H9 (cell line): ENCODE results near the gene GUCY1A1. TPM values are rescaled to one million over a fixed set of nuclear protein-coding genes. Genes with fewer than 3 reads are reported as not detected.

Source experiments
- DNase-seq: peaks from one replicate; pipeline ENCODE4 v3.0.0-alpha.2; 2017
- H2AFZ ChIP-seq: one replicate; pipeline ENCODE4 v1.6.1; 2013; ENCODE audit warnings: mild to moderate bottlenecking, low read length, control low read depth, moderate library complexity
- H2AK5ac ChIP-seq: 2 replicates; pipeline ENCODE4 v1.6.1; 2013; ENCODE audit warnings: low read length, control low read depth, mixed read lengths; ENCODE audit not compliant: insufficient read length
- H2BK120ac ChIP-seq: one replicate; pipeline ENCODE4 v1.6.1; 2013; ENCODE audit warnings: low read depth, mild to moderate bottlenecking, low read length, control low read depth, inconsistent platforms; ENCODE audit not compliant: poor library complexity, severe bottlenecking
- H2BK12ac ChIP-seq: 2 replicates; pipeline ENCODE4 v1.6.1; 2013; ENCODE audit warnings: low read length, control low read depth, mixed read lengths, low read depth; ENCODE audit not compliant: insufficient read length
- H2BK15ac ChIP-seq: 2 replicates; pipeline ENCODE4 v1.6.1; 2013; ENCODE audit warnings: low read depth, low read length, control low read depth
- H2BK20ac ChIP-seq: one replicate; pipeline ENCODE4 v1.6.1; 2013; ENCODE audit warnings: low read depth, mild to moderate bottlenecking, low read length, control low read depth, inconsistent platforms; ENCODE audit not compliant: poor library complexity, severe bottlenecking
- H2BK5ac ChIP-seq: 2 replicates; pipeline ENCODE4 v1.6.1; 2013; ENCODE audit warnings: low read length, control low read depth, mixed read lengths; ENCODE audit not compliant: insufficient read length
- H3K14ac ChIP-seq: 2 replicates; pipeline ENCODE4 v1.6.1; 2013; ENCODE audit warnings: low read length, control low read depth; ENCODE audit not compliant: insufficient read depth
- H3K18ac ChIP-seq: 2 replicates; pipeline ENCODE4 v1.6.1; 2013; ENCODE audit warnings: low read depth, mild to moderate bottlenecking, mixed read lengths, low read length, control low read depth; ENCODE audit not compliant: insufficient read length
- H3K23ac ChIP-seq: 2 replicates; pipeline ENCODE4 v1.6.1; 2013; ENCODE audit warnings: low read length, control low read depth, mixed read lengths, low read depth; ENCODE audit not compliant: insufficient read length
- H3K23me2 ChIP-seq: 2 replicates; pipeline ENCODE4 v1.6.1; 2013; ENCODE audit warnings: low read depth, mild to moderate bottlenecking, mixed read lengths, low read length, control low read depth; ENCODE audit not compliant: insufficient read length, poor library complexity, severe bottlenecking
- H3K27ac ChIP-seq: 2 replicates; pipeline ENCODE4 v1.5.1; 2013; ENCODE audit warnings: low read length, control low read depth, mixed read lengths, low read depth; ENCODE audit not compliant: insufficient read length
- H3K27me3 ChIP-seq: 2 replicates; pipeline ENCODE4 v1.6.1; 2013; ENCODE audit warnings: low read length, control low read depth, inconsistent platforms; ENCODE audit not compliant: insufficient read depth
- H3K4ac ChIP-seq: 2 replicates; pipeline ENCODE4 v1.6.1; 2013; ENCODE audit warnings: low read depth, mild to moderate bottlenecking, control low read depth, inconsistent platforms, low read length, moderate library complexity
- H3K4me1 ChIP-seq: 2 replicates; pipeline ENCODE4 v1.6.1; 2013; ENCODE audit warnings: low read length, control low read depth, inconsistent platforms; ENCODE audit not compliant: insufficient read depth
- H3K4me2 ChIP-seq: 2 replicates; pipeline ENCODE4 v1.6.1; 2013; ENCODE audit warnings: low read length, control low read depth, mixed read lengths; ENCODE audit not compliant: insufficient read length, insufficient read depth
- H3K56ac ChIP-seq: 2 replicates; pipeline ENCODE4 v1.6.1; 2013; ENCODE audit warnings: low read depth, mild to moderate bottlenecking, mixed read lengths, low read length, control low read depth; ENCODE audit not compliant: insufficient read length
- H3K79me1 ChIP-seq: 2 replicates; pipeline ENCODE4 v1.6.1; 2013; ENCODE audit warnings: low read depth, mild to moderate bottlenecking, moderate library complexity, low read length, control low read depth, inconsistent platforms; ENCODE audit not compliant: insufficient read depth, poor library complexity, severe bottlenecking
- H3K79me2 ChIP-seq: 2 replicates; pipeline ENCODE4 v1.6.1; 2013; ENCODE audit warnings: low read length, control low read depth, inconsistent platforms; ENCODE audit not compliant: insufficient read depth
- H3K9ac ChIP-seq: 2 replicates; pipeline ENCODE4 v1.6.1; 2013; ENCODE audit warnings: low read length, control low read depth, mixed read lengths; ENCODE audit not compliant: insufficient read length; ENCODE audit errors: extremely low read depth
- H3K9me3 ChIP-seq: one replicate; pipeline ENCODE4 v1.6.1; 2013; ENCODE audit warnings: low read depth, low read length, inconsistent platforms; ENCODE audit not compliant: control insufficient read depth
- H3T11ph ChIP-seq: one replicate; pipeline ENCODE4 v1.6.1; 2013; ENCODE audit warnings: mild to moderate bottlenecking, low read length, control low read depth, inconsistent platforms
- H4K20me1 ChIP-seq: one replicate; pipeline ENCODE4 v1.6.1; 2013; ENCODE audit not compliant: control insufficient read depth, insufficient read length, insufficient read depth
- H4K5ac ChIP-seq: 2 replicates; pipeline ENCODE4 v1.6.1; 2013; ENCODE audit warnings: low read depth, mild to moderate bottlenecking, mixed read lengths, low read length, control low read depth; ENCODE audit not compliant: insufficient read length
- H4K8ac ChIP-seq: replicated peaks from 2 replicates; pipeline ENCODE4 v1.6.1; 2013; ENCODE audit warnings: low read length, control low read depth, mixed read lengths, low read depth; ENCODE audit not compliant: insufficient read length
- H4K91ac ChIP-seq: 2 replicates; pipeline ENCODE4 v1.6.1; 2013; ENCODE audit warnings: low read depth, mild to moderate bottlenecking, moderate library complexity, mixed read lengths, low read length, control low read depth; ENCODE audit not compliant: insufficient read length
- H3K27ac Mint-ChIP-seq, 3 experiments: 2 replicates in 2 of 3; 3 replicates in 1 of 3; pipeline ENCODE4 v1.8.0; 2020 to 2021; ENCODE audit warnings: mixed read lengths in 3 of 3, mild to moderate bottlenecking in 1 of 3, moderate library complexity in 1 of 3
- H3K27me3 Mint-ChIP-seq: 2 replicates; pipeline ENCODE4 v1.8.0; 2021; ENCODE audit warnings: low read depth, mild to moderate bottlenecking, moderate library complexity, mixed read lengths
- H3K36me3 Mint-ChIP-seq, 3 experiments: 2 replicates in 2 of 3; 3 replicates in 1 of 3; pipeline ENCODE4 v1.8.0; 2020 to 2021; ENCODE audit warnings: low read depth in 3 of 3, mixed read lengths in 3 of 3; ENCODE audit not compliant: insufficient read depth in 1 of 3
- H3K4me1 Mint-ChIP-seq, 2 experiments: 2 replicates each; pipeline ENCODE4 v1.8.0; 2020; ENCODE audit warnings: mixed read lengths in 2 of 2
- H3K4me3 Mint-ChIP-seq, 2 experiments: 2 replicates in 1 of 2; 3 replicates in 1 of 2; pipeline ENCODE4 v1.8.0; 2020 to 2021; ENCODE audit warnings: mild to moderate bottlenecking in 2 of 2, mixed read lengths in 2 of 2, moderate library complexity in 1 of 2
- H3K9me3 Mint-ChIP-seq, 2 experiments: 2 replicates in 1 of 2; 3 replicates in 1 of 2; pipeline ENCODE4 v1.8.0; 2020; ENCODE audit warnings: mild to moderate bottlenecking in 2 of 2, mixed read lengths in 2 of 2, moderate library complexity in 1 of 2
- WGBS: extraction: QIAGEN DNeasy Blood & Tissue Kit; methylation state at CpG from one replicate; pipeline ENCODE4 v1.1.7; 2013; ENCODE audit warnings: missing lambda C conversion rate, low lambda C conversion rate, mixed read lengths; ENCODE audit not compliant: insufficient read length; ENCODE audit errors: extremely low coverage; 5-methylcytosine and 5-hydroxymethylcytosine counted together
- total RNA-seq: library from RNA; stranded (reverse); gene quantifications from 2 replicates; pipeline ENCODE4 v1.2.1, GENCODE V29; 2021
- TF ChIP-seq, protein P1 (sequence below): fragments of 200-600 bp; sonication (generic); conservative IDR thresholded peaks from 3 replicates; pipeline ENCODE4 v1.8.0; 2021; ENCODE audit warnings: antibody characterized with exemption, mild to moderate bottlenecking

The GUCY1A1 gene
- total RNA-seq, 1 experiment from 2014 or later, result not detected

DNA sequence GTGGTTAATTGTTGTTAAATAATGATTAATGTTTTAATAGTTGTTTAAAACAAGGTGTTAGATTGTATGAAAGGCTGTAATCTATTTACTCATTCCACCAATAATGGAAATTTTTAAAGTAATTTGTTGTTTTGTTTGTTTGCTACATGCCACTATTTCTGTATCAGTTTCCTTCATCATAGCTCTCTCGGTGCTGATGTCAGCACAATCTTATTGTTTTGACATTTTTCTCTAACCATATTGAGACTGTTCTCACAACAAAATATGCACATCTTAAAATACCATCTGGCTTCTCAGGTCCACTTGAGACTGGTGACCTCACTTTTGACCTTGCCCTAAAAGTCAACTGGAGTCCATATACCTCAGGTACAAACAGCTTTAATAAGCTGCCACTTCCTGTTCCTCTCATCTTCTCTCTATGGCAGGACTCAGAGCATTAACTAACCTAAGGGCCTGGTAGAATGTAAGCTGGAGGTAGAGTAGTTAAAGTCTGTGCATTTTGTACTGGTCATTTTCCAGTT lies 91.2 kb downstream of the GUCY1A1 start:
- Histone ChIP-seq H3T11ph (no peak overlapping the region), H2BK12ac (no peak overlapping the region), H2BK15ac (no peak overlapping the region), H3K27ac (no peak overlapping the region), H3K23me2 (peaks cover 7% of the 10 kb centered on the region), H3K9me3 (no peaks in the 10 kb centered on the region), H2BK120ac (no peak overlapping the region), H2AFZ (no peak overlapping the region), H2AK5ac (no peak overlapping the region), H2BK20ac (no peak overlapping the region), H3K27me3 (no peaks in the 10 kb centered on the region; the same call in 1 of the 2 replicates), H3K4me1 (no peaks in the 10 kb centered on the region), H4K91ac (no peak overlapping the region), H3K4ac (no peak overlapping the region), H3K18ac (no peak overlapping the region), H3K79me1 (no peaks in the 10 kb centered on the region), H3K14ac (no peak overlapping the region), H2BK5ac (no peak overlapping the region), H3K79me2 (no peaks in the 10 kb centered on the region), H4K20me1 (no peaks in the 10 kb centered on the region), H3K56ac (no peak overlapping the region), H4K8ac (no peak overlapping the region), H3K9ac (no peak overlapping the region), H3K4me2 (no peak overlapping the region), H4K5ac (no peak overlapping the region), H3K23ac (no peak overlapping the region)
- WGBS, result no CpG with 5 or more reads among the region's 1 CpG
- TF ChIP-seq, protein P1, sequence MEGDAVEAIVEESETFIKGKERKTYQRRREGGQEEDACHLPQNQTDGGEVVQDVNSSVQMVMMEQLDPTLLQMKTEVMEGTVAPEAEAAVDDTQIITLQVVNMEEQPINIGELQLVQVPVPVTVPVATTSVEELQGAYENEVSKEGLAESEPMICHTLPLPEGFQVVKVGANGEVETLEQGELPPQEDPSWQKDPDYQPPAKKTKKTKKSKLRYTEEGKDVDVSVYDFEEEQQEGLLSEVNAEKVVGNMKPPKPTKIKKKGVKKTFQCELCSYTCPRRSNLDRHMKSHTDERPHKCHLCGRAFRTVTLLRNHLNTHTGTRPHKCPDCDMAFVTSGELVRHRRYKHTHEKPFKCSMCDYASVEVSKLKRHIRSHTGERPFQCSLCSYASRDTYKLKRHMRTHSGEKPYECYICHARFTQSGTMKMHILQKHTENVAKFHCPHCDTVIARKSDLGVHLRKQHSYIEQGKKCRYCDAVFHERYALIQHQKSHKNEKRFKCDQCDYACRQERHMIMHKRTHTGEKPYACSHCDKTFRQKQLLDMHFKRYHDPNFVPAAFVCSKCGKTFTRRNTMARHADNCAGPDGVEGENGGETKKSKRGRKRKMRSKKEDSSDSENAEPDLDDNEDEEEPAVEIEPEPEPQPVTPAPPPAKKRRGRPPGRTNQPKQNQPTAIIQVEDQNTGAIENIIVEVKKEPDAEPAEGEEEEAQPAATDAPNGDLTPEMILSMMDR, result no peak
- no peak for DNase-seq
- Mint-ChIP-seq H3K36me3 (no peaks in the 10 kb centered on the region), H3K27me3 (peaks cover 49% of the 10 kb centered on the region), H3K9me3 (no peaks in the 10 kb centered on the region), H3K4me1 (peaks cover 5 to 8% of the 10 kb centered on the region in 2 experiments; a peak in 2 of 4 replicates), H3K4me3 (no peak overlapping the region), H3K27ac (no peak overlapping the region)
